Right ventricle myocardium superior (tissue), 1 donor: Measurements from ENCODE around the gene NFIA. TPM values are rescaled to one million over a fixed set of nuclear protein-coding genes. Genes with fewer than 3 reads are reported as not detected.

ENCODE experiments used
- ATAC-seq: fragments of 200-7000 bp; cut with Tn5 transposase; one replicate; pipeline ENCODE4 v1.9.1; 2020; ENCODE audit warnings: mild to moderate bottlenecking; ENCODE audit not compliant: poor library complexity
- DNase-seq: peaks from one replicate; pipeline ENCODE4 v3.0.0-alpha.2; 2020
- intact Hi-C: fragments of 100-400 bp; cut with DNase I; formaldehyde crosslinking; loops from one replicate; pipeline ENCODE4 v1.11.2; 2022
- total RNA-seq: library from RNA; stranded (reverse); fragmentation: NEBNext Ultra II Directional; extraction: Animal tissue kit (Norgen Biotek cat#: 25700); gene quantifications from one replicate; pipeline ENCODE4 v1.2.1, GENCODE V29; 2021
- donor health status: DM: no; HTN: yes; CAD: no; lungs with severe emphysema.

The NFIA gene
- total RNA-seq, 1 donor from 2014 or later = 89.5 TPM

DNA sequence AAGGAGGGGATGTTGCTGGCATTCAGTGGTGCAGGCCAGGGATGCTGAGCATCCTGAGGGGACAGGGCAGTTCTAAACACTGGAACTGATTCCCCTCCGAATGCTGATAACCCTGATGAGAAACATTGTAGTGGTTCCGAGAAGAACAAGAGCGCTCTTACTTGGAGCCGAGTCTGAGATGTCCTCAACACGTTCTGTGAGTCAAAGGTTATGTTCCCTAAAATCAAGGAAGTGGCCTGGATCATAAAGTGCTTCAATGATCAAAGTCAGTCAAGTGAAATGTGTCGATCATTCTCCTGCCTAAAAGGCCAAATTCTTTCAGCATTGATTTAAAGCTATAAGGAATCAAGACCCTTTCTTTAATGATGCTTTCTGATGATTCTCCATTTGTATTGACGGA lies 234.1 kb downstream of the NFIA start:
- no peak for DNase-seq
- intact Hi-C loops = no loop called here
- no peak for ATAC-seq

DNA sequence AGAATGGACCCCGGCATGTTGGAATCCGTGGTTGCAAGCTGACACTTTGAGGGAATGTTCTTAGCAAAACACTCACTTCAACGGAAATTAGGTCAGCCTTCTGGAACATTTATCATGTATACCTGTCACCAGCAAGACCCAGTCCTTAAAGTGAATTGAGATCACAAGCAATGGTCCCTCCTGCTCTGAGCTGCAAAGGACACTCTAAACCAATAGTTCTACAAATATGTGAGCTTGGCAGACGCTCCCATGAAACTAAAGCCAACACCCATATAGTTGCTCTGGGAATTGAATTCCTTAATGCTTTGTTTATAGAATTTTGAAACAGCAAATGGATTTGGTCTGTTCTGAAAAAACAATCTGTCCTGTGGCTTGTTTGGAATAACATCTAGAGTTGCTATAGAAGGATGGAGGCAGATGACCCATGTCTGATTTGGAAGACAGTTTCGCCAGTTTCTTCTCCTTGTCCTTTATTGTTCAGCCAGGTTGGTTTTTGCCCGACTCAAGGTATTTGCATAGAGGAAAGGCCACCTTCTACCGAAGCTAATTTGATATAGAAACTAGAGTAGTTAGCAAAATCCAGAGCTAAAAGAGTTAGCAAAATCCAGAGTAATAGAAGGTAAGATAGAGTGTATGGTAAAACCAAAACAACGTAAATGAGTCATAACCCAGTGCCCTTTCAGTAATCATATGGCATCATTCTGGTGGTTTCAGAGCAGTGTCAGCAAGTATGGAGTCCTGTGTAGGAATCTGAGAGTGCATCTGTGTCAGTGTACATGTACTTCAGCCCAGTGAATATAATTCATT lies 236.2 kb downstream of the NFIA start:
- ATAC-seq = peak; percentile 83
- DNase-seq = no peak
- intact Hi-C loops = no loop called here

DNA sequence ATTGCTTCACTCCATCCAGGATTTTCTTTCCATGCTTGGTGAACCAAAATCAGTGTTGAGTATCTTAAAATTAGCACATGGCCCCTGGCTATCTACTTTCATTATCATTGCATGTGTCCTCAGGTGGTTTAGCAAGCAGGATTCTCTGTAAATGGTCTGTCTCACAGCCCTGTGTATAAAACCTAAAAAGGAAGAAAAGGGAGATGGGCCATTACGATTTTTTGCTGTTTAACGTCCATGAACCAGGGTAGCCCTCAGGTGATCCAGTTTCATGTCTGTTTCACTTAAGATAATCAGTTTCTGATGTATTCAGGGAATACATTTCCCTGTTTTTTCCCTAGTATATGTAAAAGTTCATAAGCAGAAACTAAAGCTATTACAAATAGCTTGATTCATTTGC lies 238.2 kb downstream of the NFIA start:
- no peak for DNase-seq
- no peak for ATAC-seq
- intact Hi-C loops = no loop called here

DNA sequence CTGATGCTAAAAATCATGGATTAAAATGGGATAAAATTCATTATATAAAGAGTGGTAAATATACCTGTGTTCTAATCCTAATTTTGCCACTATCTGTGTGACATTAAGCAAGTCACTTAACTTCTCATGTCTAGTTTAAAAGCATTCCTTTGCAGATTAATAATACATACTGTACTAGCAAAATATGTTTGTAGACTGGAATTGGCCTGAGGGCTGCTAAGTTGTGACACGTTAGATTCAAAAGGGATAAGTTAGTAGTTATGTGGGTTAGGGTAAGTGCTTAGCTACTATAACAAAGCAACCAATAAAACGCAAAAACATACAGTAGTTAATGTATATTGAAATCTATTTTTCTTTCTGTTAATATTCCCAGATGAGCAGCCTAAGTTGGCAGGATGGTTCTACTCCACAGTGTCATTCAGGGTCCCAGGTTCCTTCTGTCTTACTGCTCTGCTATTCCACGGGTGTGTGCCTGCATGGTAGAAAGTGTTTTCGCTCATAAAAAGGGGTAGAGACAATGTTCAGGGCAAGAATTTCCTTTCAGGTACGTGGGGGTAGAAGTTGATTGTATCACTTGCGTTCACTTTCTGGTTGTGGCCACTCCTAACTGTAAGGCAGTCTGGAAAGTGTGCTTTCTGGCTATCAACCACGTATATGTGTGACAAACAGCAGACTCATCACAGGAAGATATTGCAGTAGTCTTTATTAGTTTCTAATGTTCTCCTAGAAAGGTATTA lies 239.8 kb downstream of the NFIA start:
- intact Hi-C loops = no loop called here
- ATAC-seq = no peak

DNA sequence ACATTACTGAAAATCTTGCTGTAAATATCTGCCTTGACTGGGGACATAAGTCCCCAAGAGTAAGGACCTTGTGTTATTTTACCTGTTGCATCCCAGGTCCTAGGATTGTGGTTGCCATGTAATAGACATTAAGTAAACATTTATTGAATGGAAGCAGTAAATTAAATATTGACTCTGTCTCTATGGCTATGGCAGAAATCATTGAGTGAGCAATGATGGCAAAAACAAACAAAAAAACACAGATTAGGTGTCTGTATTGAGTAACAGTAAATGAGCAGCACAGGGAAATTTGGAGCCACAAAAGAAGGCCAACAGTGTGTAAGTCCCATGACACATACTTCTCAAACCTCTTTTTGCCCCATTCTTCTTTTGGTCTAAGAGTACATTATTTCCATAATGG lies 240.4 kb downstream of the NFIA start:
- no peak for ATAC-seq
- no peak for DNase-seq
- intact Hi-C loops = no loop called here

More for the DNA sequence above, 239.8 kb downstream of the NFIA start:
- DNase-seq = no peak

DNA sequence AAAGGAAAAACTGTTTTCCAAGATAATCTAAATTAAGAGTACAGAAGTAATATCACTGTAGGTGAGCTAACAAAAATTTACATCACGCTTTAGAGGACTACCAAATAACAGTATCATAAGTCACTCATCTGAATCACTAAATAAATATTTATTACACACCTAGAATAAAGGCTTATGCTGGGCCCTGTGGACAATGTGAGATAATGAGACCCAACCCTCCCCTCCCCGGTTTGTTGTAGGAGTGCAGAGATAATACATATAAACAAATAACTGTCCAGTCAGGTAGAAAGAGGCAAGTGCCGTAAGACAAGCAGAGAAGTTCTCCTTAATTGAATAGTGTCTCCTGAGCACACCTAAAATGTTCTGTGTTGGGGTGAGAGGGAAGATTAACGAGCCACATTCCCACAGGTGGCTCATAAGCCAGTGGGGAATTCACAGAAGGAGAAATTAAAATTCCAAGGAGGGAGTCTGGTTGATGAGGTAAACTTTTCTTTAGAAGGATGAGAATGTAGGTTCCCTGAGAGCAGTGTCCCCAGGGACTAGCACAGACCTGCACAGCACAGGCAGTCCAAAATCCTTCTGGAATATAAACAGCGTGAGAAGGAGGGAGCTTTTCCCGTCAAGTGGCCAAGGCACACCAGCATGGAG lies 241.4 kb downstream of the NFIA start:
- intact Hi-C loops = no loop called here
- no peak for DNase-seq
- ATAC-seq = no peak

DNA sequence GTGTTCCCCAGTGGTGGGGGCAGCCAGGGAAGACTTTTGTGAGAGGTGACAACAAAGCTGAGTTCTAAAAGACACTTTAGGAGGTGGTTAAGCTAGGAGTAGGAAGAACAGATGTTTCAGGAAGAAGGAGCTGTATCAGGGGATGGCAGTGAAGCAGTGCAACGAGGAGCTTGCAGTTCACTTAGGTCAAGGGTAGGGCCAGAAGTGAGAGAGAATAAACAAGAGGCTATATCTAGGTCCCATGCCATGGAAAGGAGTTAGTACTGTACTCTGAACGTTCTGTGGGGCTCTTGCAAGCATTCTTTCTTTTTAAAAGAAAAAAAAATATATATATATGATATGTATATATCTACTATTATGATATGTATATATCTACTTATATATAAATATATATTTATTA lies 244.4 kb downstream of the NFIA start:
- no peak for DNase-seq
- intact Hi-C loops = no loop called here
- no peak for ATAC-seq

DNA sequence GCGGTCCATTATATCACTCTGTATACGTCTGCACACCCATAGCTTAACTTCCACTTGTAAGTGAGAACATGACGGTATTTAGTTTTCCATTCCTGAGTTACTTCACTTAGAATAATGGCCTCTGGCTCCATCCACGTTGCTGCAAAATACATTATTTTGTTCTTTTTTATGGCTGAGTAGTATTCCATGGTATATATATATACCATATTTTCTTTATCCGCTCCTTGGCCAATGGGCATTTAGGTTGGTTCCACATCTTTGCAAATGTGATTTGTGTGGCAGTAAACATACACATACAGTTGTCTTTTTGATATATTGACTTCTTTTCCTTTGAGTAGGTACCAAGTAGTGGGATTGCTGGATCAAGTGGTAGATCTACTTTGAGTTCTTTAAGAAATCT lies 245.1 kb downstream of the NFIA start:
- intact Hi-C loops = no loop called here
- no peak for ATAC-seq
- no peak for DNase-seq

DNA sequence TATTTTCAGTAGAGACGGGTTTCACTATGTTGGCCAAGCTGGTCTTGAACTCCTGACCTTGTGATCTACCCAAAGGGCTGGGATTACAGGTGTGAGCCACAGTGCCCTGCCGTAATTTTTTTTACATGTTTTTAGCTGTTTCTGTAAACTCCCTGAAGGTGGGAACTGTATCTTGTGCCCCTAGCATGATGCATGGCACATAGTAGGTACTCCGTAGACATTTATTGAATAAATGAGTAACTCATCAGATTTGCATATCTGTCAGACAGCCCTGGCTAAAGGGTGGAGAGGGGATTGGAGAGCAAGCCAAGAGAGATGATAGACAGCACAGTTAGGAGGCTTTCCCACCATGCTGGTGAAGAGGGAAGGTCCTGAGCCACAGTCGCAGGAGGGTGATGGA lies 247.2 kb downstream of the NFIA start:
- ATAC-seq (no peak), DNase-seq (no peak)
- intact Hi-C loops = no loop called here

DNA sequence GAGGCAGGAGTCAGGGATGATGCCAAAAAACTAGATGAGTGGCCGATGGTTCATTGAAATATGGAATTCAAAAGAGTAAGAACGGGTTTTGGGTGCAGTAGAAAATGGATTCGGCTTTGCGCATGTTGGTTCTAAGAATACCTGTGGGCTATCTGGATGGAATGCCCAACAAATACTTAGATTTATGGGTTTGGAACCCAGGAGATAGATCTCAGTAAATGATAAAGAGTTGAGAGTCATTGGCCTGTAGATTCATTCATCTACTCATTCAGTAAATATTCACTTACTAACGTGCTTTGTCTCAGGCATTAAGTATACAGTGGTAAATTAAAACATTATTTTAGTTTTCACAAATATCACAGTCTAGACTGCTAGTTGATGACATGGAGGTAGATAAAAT lies 247.7 kb downstream of the NFIA start:
- intact Hi-C loops = loop anchor here (10.0 kb wide), 2 partner anchors 85 to 105 kb away; no protein-coding TSS in a partner anchor
- no peak for ATAC-seq
- no peak for DNase-seq

DNA sequence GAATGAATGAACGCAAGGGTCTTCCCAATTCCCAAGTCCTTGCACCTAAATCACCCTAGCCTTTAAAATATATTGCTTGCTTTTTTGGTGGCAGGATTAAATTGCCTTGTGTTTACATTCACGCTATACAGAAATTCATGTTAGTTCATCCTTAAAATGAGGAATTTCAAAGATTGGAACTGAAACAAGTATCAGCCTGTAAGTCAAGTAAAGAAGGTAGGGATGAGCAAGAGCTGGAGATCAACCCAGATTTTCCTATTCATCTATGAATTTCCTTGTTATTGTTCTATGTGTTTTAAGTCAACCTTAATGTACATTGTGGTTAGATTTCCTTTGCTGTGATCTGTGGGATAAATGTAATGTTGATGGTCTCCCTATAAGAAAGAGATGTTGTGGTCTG lies 248.2 kb downstream of the NFIA start:
- no peak for DNase-seq
- no peak for ATAC-seq
- intact Hi-C loops = loop anchor here (10.0 kb wide), 2 partner anchors 86 to 104 kb away; no protein-coding TSS in a partner anchor

DNA sequence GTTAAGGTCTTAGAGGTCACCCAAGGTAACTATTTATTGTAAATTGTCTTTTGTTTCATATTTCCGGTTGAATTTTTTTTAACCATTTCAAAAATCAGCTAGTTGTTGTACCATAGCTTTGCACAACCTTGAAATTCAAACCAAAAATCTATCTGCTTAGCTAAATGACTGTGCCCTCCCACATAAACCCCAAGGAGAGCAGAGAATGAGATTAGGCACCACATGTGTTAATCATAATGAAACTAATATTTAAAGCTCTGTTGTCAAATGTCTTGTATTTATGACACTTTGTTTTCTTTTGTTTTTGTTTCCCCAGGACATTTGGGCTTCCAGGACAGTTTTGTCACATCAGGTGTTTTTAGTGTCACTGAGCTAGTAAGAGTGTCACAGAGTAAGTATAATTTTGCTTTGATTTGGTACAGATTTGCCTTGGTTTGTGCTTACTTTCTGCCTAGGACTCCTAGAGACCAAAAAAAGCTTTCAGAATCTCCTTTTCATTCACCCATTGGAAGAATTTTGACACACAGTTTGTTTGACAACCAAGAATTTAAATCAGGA lies 249.9 kb downstream of the NFIA start:
- DNase-seq (no peak), ATAC-seq (no peak)
- intact Hi-C loops = loop anchor here (10.0 kb wide), 2 partner anchors 87 to 103 kb away; no protein-coding TSS in a partner anchor

DNA sequence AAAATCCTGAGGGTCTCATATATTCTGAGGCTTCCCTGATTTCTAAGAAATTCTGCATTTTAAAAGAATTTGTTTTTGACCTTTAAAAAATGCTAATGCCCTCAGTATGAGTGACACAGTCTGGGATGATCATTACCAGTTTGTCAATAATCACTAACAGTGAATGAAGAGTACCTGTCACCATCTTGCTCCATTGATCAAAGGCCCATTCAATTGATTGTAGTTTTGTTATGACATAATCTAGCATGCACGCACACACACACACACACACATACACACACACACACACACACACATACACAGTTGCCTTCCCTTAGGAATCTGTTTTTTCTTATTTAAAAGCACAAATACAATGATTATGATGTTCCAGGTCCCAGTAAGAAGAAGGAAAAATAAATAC lies 250.4 kb downstream of the NFIA start:
- DNase-seq (no peak), ATAC-seq (no peak)
- intact Hi-C loops = loop anchor here (10.0 kb wide), 2 partner anchors 88 to 102 kb away; no protein-coding TSS in a partner anchor

DNA sequence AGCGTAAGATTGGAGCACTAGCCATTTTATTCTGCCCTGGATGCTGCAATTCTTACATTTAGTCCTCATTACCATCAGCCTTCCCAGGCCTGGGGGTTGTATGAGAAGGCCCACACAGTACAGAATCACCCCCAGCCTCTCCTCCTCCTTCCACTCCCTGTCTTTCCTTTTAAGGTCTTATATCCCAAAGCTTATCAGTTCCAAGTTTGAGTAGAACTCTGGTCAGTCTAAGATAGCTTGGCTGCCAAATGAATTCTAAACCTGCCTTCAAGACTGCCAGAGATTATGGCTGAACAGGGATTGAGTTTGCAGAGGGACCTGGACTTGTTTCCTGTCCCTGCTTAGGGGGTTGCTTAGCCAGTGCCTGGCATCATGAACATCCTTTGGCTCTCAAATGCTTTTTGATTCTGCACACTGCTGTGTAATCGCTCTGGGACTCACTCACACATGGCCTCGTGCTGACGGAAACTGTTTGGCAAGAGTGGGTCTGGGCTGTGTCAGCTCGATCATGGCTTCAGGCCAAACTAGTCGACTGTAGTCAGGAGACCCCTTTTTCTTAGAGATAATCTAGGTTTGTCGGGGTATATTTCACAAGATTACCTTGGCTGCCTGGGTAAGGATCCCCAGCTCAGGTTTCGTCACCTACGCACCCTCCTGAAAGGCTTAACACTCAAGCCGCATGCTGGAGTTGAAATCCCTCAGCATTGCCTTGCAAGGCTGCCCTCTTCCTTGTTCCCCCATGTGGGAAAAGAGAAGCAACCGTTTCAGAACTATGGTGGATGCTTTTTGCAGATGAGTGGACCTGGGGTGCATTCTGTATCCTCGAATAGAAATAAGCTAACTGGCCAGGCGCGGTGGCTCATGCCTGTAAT lies 252.6 kb downstream of the NFIA start:
- intact Hi-C loops = loop anchor here (5.0 to 10.0 kb wide), 4 partner anchors 90 to 278 kb away; partner anchors contain the start of gene NFIA
- DNase-seq = peak; percentile 75

DNA sequence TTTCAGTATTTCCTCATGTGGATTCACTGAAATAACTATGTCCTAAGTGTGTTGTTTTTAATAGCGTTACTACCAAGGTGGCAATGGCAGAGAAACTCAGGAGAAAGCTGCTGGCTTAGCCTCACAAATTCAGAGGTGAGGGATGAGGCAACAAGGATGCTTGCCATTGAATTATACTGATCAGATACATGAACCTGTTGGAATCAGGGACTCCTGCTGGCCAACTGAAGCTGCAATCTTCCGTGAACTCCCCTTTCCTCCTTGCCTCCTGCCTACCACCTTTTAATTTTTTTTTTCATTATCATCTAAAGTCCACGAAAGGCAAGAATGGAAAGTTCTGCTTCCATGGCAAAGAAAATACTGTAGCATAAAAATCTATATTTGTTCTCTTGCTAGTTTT lies 254.7 kb downstream of the NFIA start:
- ATAC-seq (no peak), DNase-seq (no peak)
- intact Hi-C loops = loop anchor here (5.0 to 10.0 kb wide), 4 partner anchors 92 to 280 kb away; partner anchors contain the start of gene NFIA

More for the DNA sequence above, 252.6 kb downstream of the NFIA start:
- peak; percentile 81 for ATAC-seq

DNA sequence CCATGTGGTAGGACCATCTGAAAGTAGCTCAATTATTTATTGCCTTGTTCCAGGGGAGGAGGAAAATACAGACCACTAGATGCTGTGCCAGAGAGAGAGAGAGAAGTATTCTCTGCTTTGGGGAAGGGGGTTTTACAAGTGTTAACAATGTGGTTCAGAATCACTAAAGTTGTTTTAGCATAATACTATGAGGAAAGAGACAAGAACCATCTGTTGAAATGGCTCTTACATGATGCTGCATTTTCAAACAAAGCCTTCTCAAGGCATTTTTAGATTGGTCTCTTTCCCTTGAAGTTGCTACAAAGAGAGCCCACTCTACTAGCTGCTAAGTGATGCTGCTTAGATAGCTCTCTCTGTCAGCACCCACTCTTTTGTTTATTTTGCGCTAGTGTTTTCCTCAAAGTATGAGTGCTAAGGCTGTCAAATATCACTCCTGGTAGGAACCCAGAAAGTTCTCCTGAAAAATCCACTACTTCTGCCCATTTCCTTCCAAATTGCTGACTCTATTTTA lies 255.1 kb downstream of the NFIA start:
- ATAC-seq (no peak), DNase-seq (no peak)
- intact Hi-C loops = loop anchor here (5.0 to 10.0 kb wide), 4 partner anchors 93 to 280 kb away; partner anchors contain the start of gene NFIA

DNA sequence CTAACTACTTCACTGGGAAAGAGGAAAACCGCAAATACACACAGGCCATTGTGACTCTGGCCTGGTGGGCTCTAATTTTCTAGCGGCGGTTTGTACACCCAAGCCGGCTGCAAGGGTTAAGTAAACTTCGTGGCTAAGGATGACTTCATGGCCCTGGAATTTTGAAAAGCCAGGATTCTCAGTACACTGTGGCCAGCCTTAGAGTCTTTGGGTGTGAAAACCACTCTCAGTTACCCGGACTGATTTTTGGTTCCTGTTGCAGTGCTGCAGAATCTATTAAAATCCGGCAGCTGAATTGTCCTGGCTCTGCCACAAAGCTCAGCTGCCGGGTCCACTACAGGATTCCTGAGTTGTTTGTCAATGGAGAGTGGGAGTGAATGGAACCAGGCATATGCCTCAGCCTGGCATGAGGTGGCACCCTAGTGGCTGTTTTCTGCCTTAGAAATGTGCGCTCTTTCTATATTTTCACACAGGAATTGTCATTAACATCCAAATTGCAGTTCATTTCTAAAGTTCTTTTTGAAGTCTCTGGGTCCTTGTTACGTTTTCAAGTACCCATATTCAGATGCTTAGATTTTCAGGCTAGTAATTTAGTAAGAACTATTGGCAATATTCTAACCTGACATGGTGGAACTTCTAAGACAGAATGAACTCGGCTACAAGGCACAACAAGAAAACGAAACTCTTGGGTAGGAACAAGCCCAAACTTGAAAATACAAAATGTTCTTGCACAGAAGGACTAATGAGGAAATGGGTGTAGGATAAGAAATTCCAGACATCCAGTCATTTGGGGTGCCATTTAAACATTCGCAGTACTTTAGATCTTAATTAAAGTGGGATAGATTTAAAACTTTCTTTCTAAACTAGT lies 255.9 kb downstream of the NFIA start:
- peak; percentile 86 for ATAC-seq

More for the DNA sequence above, 255.9 kb downstream of the NFIA start:
- peak; percentile 68 for DNase-seq
- intact Hi-C loops = loop anchor here (5.0 to 10.0 kb wide), 4 partner anchors 93 to 281 kb away; partner anchors contain the start of gene NFIA
